HG02884 (cell line): Measurements from ENCODE around the gene LAP3.
"Not testable (repeated sequence)": the region's sequence is repeated elsewhere in the genome, so short reads cannot be mapped to it uniquely, and the experiment has no call there.

ENCODE experiments used
- ATAC-seq: cut with Tn5 transposase; IDR thresholded peaks from one replicate; pipeline ENCODE4 v1.9.1; 2021; ENCODE audit warnings: mild to moderate bottlenecking, moderate library complexity; ENCODE audit not compliant: unreplicated experiment

Gene LAP3

DNA sequence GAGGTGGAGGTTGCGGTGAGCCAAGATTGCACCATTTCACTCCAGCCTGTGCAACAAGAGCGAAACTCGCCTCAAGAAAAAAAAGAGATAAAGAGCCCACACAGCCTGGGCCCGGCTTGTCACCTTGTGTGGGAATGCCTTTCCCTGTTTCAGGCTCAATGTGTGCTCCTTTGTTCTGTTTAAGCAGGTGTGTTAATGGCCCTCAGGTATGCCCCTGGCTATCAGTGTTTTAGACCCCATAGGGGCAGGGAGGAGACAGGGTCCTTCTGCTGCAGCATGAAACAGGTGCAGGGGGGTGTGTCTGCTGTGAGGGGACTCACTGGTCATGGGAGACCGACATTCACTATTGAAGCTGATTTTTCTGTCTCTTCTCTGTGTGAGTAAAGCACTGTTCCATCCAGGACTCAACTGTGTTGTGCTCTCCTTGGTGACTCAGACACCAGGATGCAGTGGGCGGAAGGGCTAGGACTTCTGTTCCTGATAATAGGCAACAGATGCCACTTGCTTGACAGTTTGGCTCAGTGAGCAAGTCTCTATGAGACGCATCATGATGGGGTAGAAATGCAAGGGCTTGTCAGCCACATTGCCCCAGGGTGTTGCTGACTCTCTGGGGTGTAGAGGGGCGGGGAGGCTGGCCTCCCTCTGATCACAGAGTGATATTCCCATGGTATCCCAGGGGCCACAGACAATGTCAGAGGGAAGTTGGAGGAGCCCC, 15.6 kb upstream of the LAP3 start:
- ATAC-seq, result no peak

DNA sequence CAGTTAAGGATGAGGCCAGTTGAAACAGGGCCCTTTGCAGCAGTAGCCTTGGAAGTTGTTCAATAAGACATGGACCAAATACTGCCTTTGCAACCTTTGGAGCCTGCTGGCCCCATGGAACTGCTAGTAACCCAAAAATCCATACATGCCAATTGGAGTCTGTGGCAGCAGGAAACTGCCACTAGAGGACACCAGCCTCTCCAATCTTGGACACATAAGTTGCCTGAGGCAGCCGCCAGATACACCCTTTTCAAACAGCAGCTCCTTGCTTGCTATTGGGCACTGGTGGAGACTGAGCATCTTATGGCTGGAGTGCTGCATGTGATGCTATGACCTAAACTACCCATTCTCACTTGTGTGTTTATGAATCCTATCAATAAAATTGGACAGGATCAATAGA, 14.8 kb upstream of the LAP3 start:
- ATAC-seq, result no peak

DNA sequence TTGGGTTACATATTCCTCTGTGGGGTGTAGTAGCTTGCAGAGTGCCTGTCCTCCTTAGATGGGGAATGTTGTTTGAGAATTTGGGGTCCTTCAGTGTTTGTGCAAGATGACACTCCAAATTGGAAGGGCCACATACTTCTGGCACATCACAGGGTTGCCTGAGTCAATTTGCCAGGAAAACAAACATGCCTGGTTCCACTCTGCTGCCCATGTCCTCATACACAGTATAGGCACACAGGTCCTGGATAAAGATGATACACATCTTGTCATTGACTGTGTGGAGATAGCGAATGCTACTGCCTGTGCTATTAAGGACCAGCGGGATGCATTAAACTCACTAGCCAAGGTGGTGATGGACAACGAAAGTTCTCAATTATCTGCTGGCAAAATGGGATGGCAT, 11.2 kb upstream of the LAP3 start:
- no peak for ATAC-seq

DNA sequence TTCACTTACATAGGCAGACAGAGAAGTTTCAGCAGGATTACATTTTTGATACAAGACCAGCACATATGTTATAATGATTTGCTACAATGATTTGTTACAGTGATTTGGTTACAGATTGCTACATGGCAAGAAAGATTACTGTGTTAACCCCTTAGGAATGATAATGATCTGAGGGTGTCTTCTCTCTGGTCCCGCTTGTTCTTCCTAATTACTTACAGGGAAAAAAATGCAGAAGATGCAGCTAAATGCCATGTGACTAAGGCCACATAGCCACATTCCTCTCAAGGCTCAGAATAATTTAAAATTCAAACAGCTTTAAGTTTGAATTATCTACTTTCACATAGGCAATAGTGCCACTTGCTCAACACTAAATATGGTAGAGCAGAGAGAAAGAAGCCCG, 9.7 kb upstream of the LAP3 start:
- ATAC-seq, result no peak

DNA sequence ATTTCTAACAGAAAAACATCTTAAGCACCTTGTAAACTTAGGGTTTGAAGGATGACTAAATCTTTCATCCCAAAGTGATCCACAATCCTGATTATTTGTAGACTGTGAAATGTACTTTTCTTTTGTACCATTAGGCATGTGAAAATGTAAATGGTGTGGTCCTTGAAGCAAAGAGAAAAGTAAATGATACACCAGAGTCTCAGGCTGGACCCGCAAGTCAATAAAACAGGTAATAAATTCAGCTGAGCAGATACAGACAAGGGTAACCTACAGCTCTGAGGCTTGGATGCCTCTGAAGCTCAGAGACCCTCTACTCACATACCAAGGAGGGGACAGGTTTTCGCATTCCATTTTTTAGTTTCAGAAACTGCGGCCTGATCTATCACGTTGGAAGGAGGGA, 2.8 kb upstream of the LAP3 start:
- no peak for ATAC-seq

DNA sequence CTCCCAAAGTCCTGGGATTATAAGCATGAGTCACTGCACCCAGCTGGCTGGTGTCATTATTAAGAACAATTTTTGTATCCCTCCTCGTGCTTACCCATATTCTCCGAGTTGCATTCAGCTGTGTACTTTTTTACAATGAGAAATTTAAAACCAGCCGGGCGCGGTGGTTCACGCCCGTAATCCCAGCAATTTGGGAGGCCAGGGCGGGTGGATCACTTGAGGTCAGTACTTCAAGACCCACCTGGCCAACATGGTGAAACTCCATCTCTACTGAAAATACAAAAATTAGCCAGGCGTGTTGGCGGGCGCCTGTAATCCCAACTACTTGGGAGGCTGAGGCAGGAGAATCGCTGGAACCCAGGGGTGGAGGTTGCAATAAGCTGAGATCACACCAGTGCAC, 1.8 kb upstream of the LAP3 start:
- not testable (repeated sequence) for ATAC-seq

DNA sequence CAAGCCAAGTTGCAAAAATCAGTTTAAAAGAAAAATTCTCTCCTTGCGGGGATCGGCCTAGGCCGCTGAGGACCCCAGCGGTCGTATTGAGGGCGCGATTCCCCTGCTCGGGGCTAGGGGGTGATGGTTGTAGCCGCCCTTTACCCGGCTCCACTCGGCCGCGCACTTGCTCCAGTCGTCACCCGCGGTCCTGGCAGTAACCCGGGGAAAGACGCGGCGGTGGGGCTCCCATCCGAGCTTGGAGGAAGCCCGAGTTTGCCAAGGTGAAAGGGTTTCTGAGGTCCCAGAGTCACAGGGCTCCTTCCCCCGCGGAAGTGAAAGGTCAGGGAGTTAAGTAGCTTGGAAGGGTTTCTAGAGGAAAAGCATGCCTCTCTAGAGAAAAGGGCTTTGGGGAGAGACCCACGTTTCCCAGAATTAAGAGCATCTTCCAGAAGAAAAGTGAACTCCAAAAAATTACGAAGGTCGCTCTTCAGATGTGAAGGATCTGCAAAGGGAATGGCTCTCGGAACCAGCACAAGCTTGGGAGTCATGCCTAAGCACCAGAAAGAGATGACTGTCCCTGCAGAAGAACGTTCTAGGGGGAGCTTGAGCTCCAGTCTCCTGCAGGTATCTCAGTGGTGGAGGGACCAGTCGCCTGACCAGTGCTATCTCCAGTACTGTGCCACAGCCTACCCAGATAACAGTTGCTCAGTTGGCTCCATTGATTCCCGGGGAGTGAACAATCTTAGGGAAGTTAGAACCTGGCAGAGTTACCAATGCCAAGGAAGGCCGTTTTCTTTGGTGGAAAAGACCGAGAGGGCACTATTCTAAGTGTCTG, 875 bp downstream of the LAP3 start:
- peak; percentile 1 for ATAC-seq

DNA sequence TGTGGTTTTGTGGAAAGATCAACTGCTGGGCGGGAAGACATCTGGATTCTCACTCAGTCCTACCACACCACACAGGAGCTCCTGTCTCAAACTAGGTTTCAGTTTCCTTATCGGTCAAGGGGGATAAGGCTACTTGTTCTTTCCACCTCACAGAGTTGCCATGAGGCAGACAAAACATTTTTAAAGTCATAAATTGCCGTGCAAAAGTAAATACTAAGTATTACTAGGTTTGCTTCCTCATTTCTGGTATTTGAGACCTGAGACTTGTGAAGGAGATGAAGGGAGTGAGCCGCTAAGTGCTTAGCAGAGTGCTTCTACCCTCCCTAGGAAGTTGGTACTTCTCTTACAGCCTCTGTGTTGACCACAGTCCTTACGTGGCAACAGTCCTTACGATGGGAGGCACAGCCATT, 1.5 kb downstream of the LAP3 start:
- peak; percentile 33 for ATAC-seq

DNA sequence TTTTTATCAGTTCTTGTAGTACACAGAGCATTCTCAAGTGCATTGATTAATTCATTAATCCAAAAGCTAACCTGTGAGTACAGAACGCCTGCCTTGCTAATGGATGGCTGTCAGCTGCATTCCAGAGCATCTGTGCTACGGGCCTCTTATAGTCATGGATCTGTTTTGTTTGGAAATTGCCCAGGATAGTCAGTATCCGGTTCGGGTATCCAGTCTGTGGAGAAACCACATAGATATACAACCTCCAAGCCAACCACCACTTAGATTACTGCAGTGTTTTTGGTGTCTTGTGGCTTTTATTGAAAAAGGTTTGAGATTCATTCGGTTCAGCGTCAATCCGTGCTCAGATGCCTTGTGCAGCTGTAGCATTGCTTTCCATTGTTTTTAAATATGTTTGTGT, 4.0 kb downstream of the LAP3 start:
- ATAC-seq, result no peak

DNA sequence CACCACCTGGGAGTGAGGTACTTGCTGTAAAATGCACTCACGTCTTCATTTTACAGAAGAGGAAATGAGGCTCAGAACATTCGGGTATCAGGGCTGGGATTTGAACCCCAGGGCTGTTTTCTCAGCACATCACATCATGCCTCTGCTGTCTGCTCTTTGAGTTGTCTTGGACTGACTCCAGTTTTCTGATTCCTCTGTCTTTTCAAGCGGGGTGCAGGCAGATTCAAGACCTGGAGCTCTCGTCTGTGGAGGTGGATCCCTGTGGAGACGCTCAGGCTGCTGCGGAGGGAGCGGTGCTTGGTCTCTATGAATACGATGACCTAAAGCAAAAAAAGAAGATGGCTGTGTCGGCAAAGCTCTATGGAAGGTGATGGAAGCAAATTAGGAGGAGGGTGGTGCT, 6.3 kb downstream of the LAP3 start:
- no peak for ATAC-seq

DNA sequence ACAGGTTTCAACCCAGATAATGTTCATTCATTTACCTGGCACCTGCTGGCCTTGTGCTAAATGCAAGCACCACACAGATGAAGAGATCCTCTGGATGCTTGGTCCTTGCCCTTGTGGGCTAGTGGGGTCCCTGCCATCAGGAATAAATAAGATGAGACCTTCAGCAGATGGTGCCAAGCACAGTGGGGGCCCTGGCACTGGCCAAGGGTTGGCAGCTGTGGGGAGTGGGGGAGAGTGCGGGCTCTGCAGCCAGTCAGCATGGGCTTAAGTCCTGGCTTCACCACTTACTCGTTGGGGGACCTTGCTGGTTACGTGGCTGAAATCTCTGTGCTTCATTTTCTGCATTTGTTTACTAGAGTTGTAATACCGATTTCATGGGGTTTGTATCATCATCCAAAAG, 6.9 kb downstream of the LAP3 start:
- no peak for ATAC-seq

DNA sequence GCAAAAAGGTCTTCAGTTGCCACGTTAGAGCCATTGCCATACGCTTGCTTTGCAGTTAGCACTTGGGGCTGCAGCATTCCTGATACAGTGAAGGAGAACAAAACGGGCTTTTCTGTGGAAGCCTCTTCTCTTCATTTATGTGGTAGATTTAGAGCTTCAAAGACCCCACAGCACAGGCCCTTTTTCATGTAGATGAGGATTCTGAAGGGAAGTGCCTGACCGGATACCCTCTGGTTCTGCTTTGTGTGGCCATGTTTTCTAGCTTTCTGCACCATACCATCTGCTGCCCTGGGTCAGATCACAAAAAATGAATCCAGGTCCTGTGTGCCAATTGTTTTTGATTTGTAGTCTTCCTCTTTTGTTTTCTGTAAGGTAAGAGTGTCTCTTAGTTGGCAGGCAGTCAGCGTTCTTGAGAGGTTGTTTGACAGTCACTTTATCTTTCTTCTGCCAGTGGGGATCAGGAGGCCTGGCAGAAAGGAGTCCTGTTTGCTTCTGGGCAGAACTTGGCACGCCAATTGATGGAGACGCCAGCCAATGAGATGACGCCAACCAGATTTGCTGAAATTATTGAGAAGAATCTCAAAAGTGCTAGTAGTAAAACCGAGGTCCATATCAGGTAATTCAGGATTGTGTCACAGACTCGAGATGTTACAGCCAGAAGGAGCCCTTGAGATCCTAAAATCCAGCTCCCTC, 7.7 kb downstream of the LAP3 start:
- ATAC-seq, result no peak

DNA sequence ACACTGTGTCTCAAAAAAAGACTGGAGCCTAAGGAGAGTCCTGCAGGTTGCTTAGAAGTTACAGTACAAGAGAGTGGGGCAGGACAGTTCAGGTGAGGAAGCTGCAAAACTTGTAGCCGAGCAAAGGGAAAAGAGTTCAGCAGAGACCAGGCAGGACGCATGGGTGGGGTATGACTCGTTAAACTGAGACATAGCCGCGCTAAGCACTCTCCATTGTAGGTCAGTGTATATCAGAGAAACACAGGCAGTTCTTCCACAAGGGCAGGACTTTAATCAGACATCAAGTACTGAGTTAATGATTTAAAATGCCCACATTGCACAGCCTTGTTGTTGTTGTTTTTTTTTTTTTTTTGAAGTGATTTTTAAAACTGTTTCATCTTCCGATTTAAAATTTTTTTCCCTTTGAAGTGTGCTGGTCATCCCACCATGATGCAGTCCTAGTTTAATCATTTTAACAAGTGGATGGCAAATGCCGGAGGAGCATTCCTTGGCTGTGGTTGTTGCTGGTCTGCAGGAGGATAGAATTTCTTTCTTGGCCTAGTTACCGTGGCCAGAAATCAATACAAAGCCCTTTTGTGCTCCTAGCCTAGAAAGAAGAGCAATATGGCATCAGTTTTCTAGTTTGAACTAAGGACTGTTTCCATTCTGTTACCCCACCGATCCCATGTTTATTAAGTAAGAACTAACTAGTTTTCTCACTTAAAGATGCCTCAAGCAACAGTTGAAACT, 10.3 kb downstream of the LAP3 start:
- ATAC-seq, result no peak

DNA sequence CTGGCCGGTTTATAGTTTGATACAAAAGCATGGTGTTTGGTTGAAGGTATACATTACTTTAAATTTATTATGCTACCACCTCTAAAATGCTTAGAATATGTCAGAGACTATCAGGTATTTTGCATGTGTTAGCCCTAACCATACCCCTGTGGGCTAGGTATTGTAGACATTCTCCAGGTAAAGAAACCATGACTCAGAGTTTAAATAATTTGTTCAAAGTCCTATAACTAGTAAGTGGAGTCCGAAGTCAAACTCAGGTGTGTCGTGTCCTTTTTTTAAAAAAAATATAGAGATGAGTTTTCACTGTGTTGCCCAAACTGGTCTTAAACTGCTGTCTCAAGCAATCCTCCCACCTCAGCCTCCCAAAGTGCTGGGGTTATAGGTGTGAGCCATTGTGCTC, 12.4 kb downstream of the LAP3 start:
- no peak for ATAC-seq

DNA sequence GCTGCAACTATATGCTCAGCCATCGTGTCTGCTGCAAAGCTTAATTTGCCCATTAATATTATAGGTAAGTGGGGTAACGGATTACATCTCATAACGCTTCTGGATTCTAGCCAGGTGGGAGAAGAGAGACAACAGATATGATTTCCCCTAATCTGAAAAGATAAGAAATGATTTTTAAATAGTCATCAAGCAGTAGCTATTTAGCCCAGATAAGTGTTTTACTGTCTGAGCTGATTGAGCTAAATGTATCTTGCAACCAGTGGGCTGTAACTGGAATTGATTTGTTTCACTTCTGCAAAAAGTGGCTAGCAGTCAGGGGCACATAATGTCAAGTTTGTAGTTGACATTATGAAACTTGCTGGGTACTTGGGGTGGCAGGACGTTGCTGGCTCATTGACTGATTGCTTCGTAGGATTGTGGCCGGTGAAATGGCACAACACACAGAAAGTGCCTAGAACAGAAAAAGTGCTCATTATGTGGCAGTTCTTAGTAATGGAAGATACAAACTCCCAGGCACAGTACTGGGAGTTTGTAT, 18.5 kb downstream of the LAP3 start:
- peak; percentile 82 for ATAC-seq

DNA sequence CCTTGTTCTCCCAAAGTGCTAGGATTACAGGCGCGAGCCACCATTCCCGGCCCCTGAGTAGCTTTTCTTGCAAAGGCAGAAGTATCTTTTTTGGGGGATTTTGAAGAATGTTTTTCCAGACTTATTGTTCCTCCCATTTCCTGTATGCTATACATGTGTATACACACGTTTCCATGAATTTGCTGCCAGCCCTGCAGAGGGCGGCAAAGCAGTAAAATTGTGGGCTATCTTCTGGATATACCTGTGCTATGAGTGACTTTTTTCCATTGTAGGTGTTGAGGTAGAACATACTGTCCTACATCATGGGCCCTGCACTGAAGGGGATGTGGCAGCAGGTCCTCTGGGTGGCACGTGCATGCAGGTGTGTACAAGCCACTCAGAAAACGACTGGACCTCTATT, 20.5 kb downstream of the LAP3 start:
- ATAC-seq, result no peak

DNA sequence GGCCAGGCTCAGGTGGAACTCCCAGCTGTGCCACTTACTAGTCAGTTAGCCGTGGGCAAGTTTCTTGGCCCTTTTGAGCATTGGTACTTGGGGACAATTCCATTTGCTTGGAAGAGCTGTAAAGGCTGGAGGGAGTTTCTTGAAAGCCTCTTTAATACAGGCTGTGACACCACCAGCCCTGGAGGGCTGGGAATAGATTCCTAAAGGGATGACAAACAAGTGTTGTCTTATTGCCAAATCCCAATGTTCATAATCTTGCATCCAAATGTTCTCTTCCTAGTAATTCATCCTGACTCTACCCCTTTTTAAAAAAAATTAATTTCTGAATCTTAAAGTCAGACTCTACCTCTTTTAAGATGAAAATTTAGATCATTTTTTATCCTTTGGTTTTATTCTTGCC, 22.8 kb downstream of the LAP3 start:
- ATAC-seq, result no peak

DNA sequence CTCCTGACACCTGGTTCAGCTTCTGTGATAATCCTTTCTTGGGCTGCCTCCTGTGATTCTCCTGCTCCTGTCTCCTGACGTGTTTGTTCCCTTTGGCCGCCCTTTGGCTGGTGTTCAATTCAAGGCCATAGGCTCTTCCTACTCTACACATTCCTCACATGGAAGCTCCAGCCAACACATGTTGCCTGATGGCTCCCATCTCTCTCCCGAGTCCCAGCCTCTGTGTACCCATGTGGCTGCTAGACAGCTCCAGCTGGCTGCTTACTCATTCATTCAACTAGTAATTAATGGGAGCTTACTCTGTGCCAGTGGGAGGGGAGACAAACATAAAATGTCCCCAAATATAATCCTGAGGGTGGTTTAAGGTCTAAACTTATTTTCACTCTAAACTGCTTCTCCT, 28.2 kb downstream of the LAP3 start:
- no peak for ATAC-seq

DNA sequence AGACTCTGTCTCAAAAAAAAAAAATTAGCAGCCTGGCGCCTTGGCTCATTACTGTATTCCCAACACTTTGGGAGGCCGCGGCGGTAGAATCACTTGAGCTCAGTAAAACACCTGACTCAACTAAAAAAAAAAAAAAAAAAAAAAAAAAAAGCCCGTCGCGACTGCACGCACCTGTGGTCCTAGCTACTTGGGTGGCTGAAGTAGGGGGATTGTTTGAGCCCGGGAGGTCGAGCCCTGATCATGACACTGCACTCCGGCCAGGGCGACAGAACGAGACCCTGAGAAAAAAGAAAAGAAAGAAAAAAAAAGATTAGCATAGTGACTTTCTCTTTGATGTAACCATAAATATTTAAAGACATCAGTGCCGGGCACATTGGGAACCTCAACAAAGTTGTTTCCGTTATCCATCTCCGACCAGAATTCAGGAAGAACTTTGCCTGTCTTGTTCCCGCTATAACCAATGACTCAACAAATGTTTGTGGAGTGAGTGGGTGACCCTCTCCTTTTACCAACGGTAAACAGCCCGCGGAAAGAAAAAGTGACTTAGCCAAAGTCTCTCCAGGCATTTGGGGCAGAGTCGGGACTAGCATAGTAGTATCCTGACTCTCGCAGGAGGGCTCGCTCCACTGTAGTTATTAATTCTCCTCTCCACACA, 36.9 kb downstream of the LAP3 start:
- peak; percentile 56 for ATAC-seq
